ENCODE results near the gene CD59. TPM values are rescaled to one million over a fixed set of nuclear protein-coding genes. Genes with fewer than 3 reads are reported as not detected.

Gene CD59
- total RNA-seq, 2 experiments from 2014 or later: 35.2 to 37.8 TPM

DNA sequence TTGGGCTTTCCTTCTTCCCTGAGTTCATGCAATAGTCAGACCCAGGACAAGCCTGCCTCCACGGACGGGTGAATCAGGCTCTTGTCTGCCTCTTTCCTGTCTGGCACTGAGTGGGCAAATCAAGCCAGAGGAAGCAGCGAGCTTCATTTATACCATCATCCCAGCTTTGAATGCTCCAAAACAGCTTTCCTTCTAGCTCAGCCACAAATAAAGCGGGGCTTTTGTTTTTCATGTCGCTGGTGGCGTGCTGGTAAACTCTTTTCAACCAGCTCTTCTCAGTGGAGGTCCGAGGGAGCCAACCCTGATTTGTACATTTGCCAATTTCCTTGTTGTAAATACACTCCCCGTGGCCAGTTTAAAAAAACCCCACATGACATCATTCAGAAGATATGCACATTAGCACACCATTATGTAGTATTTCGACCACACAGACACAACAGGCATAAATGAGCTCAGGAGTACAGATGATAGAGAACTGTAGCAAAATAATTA is 44.2 kb downstream of the CD59 start:
- Mint-ChIP-seq H3K27ac (no peak overlapping the region), H3K27me3 (peaks cover 10% of the 10 kb centered on the region), H3K36me3 (ENCODE audit: low read depth) (no peaks in the 10 kb centered on the region), H3K4me1 (ENCODE audit: low read depth) (peaks cover 10% of the 10 kb centered on the region), H3K4me3 (no peak overlapping the region), H3K9me3 (no peaks in the 10 kb centered on the region)
- ATAC-seq (ENCODE audit: poor library complexity) (no peak), DNase-seq (no peak)
- H3K27me3 ChIP-seq (ENCODE audit: control insufficient read depth in 1 of 2, insufficient read depth in 2 of 2, low read length in 2 of 2): peaks cover 2 to 3% of the 10 kb centered on the region in 2 experiments
- POLR2A ChIA-PET: no interaction called here
- H3K9me3 ChIP-seq (ENCODE audit: control insufficient read depth in 1 of 2, insufficient read depth in 1 of 2, low read length in 2 of 2): peaks cover 0 to 3% of the 10 kb centered on the region in 2 experiments
- no peak overlapping the region for H3K27ac ChIP-seq (ENCODE audit: low read depth in 1 of 2, low read length in 2 of 2)
- CTCF ChIA-PET: interaction anchor here (1.1 kb wide), 1 partner anchor 10 kb away, joined by 3 read pairs; no protein-coding TSS in a partner anchor
- intact Hi-C loops (cut with DNase I, micrococcal nuclease): loop anchor here in 1 of 2 experiments (10.0 kb wide), 1 partner anchor 663 kb away; the partner anchor contains the start of gene ABTB2
- H3K4me1 ChIP-seq (ENCODE audit: insufficient read depth, low read length): no peaks in the 10 kb centered on the region
- H3K36me3 ChIP-seq (ENCODE audit: insufficient read depth, low read length): no peaks in the 10 kb centered on the region
- no peak overlapping the region for H3K4me3 ChIP-seq (ENCODE audit: low read length)
- TF ChIP-seq, protein P1, sequence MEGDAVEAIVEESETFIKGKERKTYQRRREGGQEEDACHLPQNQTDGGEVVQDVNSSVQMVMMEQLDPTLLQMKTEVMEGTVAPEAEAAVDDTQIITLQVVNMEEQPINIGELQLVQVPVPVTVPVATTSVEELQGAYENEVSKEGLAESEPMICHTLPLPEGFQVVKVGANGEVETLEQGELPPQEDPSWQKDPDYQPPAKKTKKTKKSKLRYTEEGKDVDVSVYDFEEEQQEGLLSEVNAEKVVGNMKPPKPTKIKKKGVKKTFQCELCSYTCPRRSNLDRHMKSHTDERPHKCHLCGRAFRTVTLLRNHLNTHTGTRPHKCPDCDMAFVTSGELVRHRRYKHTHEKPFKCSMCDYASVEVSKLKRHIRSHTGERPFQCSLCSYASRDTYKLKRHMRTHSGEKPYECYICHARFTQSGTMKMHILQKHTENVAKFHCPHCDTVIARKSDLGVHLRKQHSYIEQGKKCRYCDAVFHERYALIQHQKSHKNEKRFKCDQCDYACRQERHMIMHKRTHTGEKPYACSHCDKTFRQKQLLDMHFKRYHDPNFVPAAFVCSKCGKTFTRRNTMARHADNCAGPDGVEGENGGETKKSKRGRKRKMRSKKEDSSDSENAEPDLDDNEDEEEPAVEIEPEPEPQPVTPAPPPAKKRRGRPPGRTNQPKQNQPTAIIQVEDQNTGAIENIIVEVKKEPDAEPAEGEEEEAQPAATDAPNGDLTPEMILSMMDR (IDR thresholded peaks at IDR 0.05): no peak

DNA sequence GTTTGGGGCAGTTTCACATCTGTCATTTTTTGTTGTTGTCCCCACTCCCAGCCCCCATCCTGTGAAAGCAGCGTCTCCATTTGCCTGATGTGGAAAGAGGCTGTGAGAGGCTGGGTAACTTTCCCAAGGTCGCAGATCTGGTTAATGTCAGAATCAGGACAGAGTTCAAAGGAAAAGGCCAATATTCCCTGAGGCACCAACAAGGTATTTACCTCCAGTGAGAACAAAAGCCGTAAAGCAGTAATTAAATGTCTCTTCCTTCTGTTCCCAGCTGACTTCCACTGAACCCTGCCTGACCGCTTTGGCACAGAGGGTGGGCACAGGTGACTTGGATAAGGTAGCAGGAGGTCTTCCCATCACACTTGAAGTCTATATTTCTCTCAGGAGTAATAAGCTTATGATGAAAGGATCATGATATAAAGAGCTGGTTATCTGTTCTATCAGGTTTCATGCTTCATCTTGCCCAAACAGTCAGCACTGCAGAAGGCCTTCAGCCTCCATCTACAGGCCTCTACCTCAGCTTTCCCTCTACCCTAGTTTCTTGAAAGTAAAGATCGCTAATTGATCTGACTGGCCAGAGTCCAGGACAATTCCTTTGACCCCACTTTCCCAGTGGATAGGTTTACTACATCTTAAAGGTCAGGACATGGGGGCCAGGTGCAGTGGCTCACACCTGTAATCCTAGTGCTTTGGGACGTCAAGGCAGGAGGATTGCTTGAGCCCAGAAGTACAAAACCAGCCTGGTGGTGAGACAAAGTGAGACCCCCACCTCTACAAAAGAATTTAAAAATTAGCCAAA is 45.0 kb downstream of the CD59 start:
- TF ChIP-seq, protein P1 (IDR thresholded peaks at IDR 0.05): no peak
- Mint-ChIP-seq H3K9me3 (no peaks in the 10 kb centered on the region), H3K27me3 (peaks cover 2% of the 10 kb centered on the region), H3K36me3 (ENCODE audit: low read depth) (no peaks in the 10 kb centered on the region), H3K27ac (no peak overlapping the region), H3K4me3 (no peak overlapping the region), H3K4me1 (ENCODE audit: low read depth) (peaks cover 3% of the 10 kb centered on the region)
- H3K9me3 ChIP-seq (ENCODE audit: control insufficient read depth in 1 of 2, insufficient read depth in 1 of 2, low read length in 2 of 2): peaks cover 0 to 3% of the 10 kb centered on the region in 2 experiments
- no peak overlapping the region for H3K4me3 ChIP-seq (ENCODE audit: low read length)
- no peak overlapping the region for H3K27ac ChIP-seq (ENCODE audit: low read depth in 1 of 2, low read length in 2 of 2)
- no peaks in the 10 kb centered on the region for H3K4me1 ChIP-seq (ENCODE audit: insufficient read depth, low read length)
- ChIA-PET POLR2A (no interaction called here), CTCF (no interaction called here)
- intact Hi-C loops (cut with DNase I, micrococcal nuclease): loop anchor here in 1 of 2 experiments (10.0 kb wide), 1 partner anchor 664 kb away; the partner anchor contains the start of gene ABTB2
- no peak for DNase-seq
- H3K36me3 ChIP-seq (ENCODE audit: insufficient read depth, low read length): no peaks in the 10 kb centered on the region
- peaks cover 3% of the 10 kb centered on the region in 2 experiments for H3K27me3 ChIP-seq (ENCODE audit: control insufficient read depth in 1 of 2, insufficient read depth in 2 of 2, low read length in 2 of 2)
- ATAC-seq (ENCODE audit: poor library complexity): no peak

DNA sequence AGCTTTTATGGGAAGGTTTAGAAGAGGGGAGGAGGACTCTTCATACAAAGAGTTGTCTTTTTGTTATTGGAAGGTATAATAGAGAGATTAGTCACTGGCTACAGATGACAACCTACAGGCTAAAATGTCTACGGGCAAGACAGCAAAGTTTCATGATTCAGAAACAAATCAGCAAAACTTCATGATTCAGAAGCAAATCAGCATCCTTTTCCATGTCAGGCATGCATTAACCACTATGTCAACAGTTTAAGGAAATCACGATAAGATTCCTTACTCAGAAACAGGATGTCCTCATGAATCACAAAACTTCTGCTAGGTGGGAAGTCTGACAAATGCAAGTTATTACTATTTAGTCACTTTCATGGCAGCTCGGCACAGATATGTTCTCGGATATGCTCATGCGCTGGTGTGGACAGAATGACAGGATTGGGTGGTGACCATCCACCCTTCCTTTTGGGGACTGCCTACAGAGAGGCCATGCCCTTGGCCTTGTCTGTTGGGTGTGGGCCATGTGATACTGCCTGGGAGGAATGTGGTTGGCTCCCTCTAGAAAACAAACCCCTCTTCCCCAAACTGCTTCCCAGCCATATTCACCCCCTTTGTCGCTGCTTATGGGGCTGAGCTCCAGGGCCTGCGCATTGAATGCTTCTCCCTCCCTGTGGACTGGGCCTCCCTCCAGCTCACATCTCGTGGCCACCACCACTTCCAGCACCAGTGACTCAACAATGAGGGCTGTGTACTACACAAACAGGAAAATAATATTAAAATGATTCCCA is 45.7 kb downstream of the CD59 start:
- intact Hi-C loops (cut with DNase I, micrococcal nuclease): loop anchor here in 1 of 2 experiments (10.0 kb wide), 1 partner anchor 664 kb away; the partner anchor contains the start of gene ABTB2
- Mint-ChIP-seq H3K9me3 (no peaks in the 10 kb centered on the region), H3K27me3 (peaks cover 5% of the 10 kb centered on the region), H3K4me3 (no peak overlapping the region), H3K4me1 (ENCODE audit: low read depth) (no peaks in the 10 kb centered on the region), H3K36me3 (ENCODE audit: low read depth) (no peaks in the 10 kb centered on the region), H3K27ac (no peak overlapping the region)
- ATAC-seq (ENCODE audit: poor library complexity) (no peak), DNase-seq (no peak)
- H3K27me3 ChIP-seq (ENCODE audit: control insufficient read depth in 1 of 2, insufficient read depth in 2 of 2, low read length in 2 of 2): peaks cover 3 to 5% of the 10 kb centered on the region in 2 experiments
- no peaks in the 10 kb centered on the region for H3K4me1 ChIP-seq (ENCODE audit: insufficient read depth, low read length)
- TF ChIP-seq, protein P1 (IDR thresholded peaks at IDR 0.05): no peak
- no peak overlapping the region for H3K27ac ChIP-seq (ENCODE audit: low read depth in 1 of 2, low read length in 2 of 2)
- CTCF ChIA-PET: no interaction called here
- H3K9me3 ChIP-seq (ENCODE audit: control insufficient read depth in 1 of 2, insufficient read depth in 1 of 2, low read length in 2 of 2): peaks cover 0 to 3% of the 10 kb centered on the region in 2 experiments
- no peak overlapping the region for H3K4me3 ChIP-seq (ENCODE audit: low read length)
- POLR2A ChIA-PET: no interaction called here
- no peaks in the 10 kb centered on the region for H3K36me3 ChIP-seq (ENCODE audit: insufficient read depth, low read length)

All from CD4-positive, alpha-beta T cell (primary cell).